ENCODE data around the gene SMAD4. TPM values are rescaled to one million over a fixed set of nuclear protein-coding genes. Genes with fewer than 3 reads are reported as not detected.
A peak's percentile ranks its signal among the peaks of the same experiment; 100 is the strongest.

SMAD4 gene
- polyA plus RNA-seq, 10 donors, result 70.2 to 124 (median 99.6) TPM

- DNase-seq, result no peak
Measured at GRCh38 chr18:51017140-51017879, 12.7 kb upstream of the SMAD4 start.

DNA sequence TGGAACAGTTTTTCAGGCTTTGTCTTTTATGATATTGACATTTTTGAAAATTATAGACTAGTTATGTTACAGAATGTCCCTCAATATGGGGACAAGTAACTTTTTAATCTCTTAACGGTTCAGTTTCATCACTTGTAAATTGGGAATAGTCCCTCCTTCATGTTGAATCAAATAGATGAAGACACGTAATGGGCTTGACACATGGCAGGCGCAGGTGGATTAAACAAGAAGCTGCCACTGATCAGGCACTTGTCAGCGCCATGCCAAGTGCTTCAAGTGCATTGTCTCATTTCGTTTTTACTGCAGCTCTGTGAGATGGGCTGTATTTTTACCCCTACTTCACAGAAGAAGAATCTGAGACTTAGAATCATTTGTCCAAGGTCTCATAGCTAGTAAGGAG lies 9.5 kb upstream of the SMAD4 start:
- no peak for DNase-seq

GRCh38 chr18:51021226-51021965 lies 8.6 kb upstream of the SMAD4 start:
- no peak for DNase-seq

DNA sequence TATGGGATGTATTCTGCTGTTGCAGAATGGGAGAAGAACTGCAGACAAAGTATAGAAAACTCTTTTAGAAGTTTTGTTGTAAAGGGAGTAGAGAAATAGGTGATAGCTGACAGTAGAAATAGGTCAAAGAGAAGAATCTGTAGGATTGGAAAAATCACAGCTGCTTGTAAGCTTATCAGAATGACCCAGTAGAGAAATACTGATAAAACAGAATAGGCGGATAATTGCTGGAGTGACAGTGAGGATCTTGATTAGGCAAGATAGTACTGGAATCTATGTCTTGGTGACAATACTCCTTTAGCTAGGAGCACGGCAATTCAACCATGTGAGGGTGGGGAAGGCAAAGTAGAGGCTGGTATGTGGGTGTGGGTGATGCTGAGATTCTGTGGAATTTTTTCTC lies 4.5 kb upstream of the SMAD4 start:
- DNase-seq, result no peak

GRCh38 chr18:51028201-51028805 lies 1.7 kb upstream of the SMAD4 start:
- no peak for DNase-seq

GRCh38 chr18:51029378-51029693 lies 677 bp upstream of the SMAD4 start:
- no peak for DNase-seq

- peak in 2 of 3 donors; percentile 59 to 65 for DNase-seq
Measured at GRCh38 chr18:51030537-51031258, 685 bp downstream of the SMAD4 start.

- DNase-seq, result no peak
Measured at GRCh38 chr18:51032193-51032592, 2.2 kb downstream of the SMAD4 start.

GRCh38 chr18:51037230-51037629 lies 7.2 kb downstream of the SMAD4 start:
- no peak for DNase-seq

- DNase-seq, result no peak
Measured at GRCh38 chr18:51038110-51038509, 8.1 kb downstream of the SMAD4 start.

GRCh38 chr18:51039138-51040112 lies 9.4 kb downstream of the SMAD4 start:
- no peak for DNase-seq

DNA sequence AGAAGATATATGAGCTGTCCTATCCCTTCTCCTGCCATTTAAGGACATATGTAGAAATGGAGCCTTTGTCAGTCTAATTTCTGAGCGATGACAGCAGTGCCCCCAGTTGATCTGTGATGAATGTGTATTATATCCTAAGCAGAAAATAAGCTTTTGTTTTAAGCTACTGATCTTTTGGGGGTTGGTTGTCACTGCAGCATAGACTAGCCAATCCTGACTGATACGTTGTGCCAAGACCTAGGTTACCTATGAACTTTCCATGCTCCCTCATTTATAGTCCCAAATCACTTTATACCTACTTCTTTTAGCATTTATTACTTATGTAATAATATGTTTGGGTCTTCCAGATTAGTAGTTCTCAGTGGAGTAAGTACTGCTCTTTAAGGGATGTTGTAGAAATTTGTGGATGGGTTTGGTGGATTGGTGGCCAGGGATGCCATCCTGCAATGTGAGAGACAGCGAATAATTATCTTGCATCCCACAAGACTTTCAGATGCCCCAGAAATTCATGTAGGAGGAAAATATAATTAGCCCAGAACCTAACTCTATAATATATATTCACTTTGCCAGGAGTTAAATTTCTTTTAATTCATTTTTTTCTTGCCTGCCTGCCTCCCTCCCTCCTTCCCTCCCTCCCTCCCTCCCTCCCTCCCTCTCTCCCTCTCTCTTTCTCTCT lies 11.8 kb downstream of the SMAD4 start:
- DNase-seq, result no peak

DNA sequence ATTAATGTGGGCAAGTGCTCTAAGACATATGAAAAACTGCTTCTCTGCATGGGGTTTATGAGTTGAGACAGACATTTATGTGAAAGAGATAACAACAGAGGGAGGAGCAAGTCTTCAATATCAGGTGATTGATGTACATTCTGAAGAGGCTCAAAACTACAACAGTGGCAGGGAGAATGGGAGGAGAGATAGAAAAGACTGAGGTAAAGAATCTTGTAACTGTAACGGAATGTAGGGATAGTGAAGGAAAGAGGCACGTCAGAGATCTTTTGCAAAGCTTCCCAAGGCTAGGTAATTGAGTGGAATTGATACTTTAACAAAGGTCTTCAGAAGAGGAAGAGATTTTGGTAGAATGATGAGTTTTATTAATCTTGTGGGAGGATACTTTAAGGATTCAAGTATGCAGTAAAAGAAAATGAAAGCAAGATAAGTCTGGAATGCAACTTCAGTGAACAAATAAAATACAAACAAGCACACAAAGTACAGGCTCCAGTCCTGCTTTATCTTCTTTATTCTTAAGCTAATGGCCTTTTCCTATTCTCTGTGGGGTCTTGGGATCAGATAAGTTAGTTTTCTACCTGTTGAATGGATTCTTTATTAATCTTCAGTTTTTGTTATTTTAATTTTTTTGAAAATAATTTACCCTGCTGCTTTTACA lies 15.0 kb downstream of the SMAD4 start:
- no peak for DNase-seq

DNA sequence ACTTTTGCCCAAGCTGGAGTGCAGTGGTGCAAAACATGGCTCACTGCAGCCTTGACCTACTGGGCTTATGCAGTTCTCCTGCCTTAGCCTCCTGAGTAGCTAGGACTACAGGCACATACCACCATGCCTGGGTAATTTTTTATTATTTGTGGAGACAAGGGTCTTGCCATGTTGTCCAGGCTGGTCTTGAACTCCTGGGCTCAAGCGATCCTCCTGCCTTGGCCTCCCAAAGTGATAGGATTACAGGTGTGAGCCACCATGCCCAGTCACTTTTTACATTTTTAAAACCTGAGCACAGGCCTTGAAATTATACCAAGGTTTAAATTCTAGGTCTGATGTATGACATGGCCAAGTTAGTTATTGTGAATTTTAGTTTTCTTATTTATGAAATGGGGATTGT lies 18.2 kb downstream of the SMAD4 start:
- no peak for DNase-seq

DNA sequence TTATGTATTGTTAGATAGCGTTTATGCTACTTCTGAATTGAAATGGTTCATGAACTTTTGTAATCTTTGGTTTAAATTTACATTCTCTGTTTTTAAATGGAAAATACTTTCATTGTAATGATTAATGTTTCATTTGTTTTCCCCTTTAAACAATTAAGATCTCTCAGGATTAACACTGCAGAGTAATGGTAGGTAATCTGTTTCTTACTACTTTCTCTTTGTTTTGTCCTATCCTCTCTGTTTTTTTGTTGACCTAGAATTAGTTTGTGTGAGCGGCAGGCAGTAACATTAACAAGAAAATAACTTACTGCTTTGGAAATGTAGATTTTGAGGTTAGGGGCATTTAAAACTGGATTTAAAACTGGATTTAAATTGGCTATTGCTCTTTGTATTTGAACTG lies 19.1 kb downstream of the SMAD4 start:
- DNase-seq, result no peak

DNA sequence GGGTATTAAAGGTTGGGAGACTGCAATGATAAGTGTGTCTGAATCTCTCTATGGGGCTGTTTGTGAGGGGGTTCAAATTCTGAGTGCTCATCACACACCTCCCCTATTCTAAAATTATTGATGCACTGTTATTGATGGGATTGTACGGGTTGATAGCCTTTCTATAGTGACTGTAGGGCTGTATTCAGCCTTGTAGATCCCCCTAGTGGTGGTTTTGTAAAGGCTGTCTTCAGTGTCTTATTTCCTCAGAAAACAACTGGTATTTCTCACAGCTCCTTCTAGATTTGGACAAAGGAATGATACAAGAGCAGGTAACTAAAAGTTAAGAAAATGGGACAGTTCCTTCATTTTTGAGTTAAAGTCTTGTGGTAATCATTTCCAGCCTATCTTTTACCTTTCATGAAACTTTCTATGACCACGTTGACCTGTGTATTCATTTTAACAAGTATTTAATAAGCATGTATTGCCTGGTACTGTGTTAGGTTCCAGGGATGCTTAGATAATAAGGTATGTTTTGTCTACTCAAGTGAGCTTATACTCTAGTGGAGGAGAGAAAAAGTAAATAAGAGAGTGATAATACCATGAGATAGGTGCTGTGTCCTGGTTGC lies 21.2 kb downstream of the SMAD4 start:
- peak; percentile 30 to 65 (median 36) for DNase-seq

DNA sequence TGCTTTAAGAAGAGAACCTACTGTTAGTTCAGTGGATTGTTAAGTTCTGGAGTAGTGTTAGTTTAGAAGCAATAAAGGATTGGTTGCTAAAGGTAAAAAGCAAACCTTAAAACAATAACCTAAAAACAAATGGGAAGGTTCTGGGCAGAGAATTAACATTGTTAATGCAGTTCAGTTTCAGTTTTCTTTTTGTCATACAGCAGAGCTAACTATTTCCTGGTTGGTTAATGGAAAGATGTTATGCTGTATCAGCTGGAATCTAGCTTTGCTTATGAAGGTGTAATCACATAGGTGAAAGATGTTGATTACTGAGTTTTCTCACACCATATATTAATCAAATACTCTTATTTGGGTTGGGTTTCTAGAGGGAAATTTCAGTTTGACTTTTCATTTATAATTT lies 23.8 kb downstream of the SMAD4 start:
- DNase-seq, result no peak

DNA sequence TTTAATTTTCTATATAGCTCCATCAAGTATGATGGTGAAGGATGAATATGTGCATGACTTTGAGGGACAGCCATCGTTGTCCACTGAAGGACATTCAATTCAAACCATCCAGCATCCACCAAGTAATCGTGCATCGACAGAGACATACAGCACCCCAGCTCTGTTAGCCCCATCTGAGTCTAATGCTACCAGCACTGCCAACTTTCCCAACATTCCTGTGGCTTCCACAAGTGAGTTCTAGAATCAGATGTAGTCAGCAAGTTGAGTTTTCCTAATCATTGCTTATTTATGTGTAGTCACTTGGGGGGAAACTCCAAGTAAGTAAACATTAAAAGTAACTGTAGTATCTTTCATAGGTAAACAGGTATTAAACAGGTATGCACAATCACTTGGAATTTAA lies 24.8 kb downstream of the SMAD4 start:
- DNase-seq, result no peak

GRCh38 chr18:51059969-51060368 lies 30.0 kb downstream of the SMAD4 start:
- no peak for DNase-seq

DNA sequence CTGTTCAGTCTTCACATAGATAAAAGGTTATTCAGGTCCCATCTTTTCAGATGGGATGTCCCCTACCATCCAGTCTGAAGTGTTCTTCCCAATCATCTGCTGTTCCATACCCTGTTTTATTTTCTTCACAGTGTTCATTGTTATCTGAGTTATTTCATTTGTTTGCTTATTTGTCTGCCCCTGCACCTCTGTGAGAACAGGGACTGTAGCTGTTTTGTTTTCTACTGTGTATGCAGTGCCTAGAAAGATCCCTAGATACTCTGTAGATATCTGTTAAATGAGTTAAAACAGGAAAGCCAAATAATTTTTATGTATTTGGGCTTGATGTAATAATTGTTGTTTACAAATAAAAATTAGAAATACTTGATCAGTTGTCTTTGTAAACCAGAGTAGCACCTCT lies 34.2 kb downstream of the SMAD4 start:
- DNase-seq, result no peak

All from muscle of back (tissue), 11 donors.